Transverse colon (tissue), 4 donors: ENCODE measurements around the gene GRID2IP. TPM values are rescaled to one million over a fixed set of nuclear protein-coding genes. Genes with fewer than 3 reads are reported as not detected.

Experiments used
- DNase-seq: peaks from one replicate; pipeline ENCODE4 v3.0.0-alpha.2; 2019
- H3K27ac ChIP-seq, 4 donors: fragments of 200-600 bp; sonication (generic); 2 replicates each; pipeline ENCODE4 v1.5.1; 2016 to 2018; ENCODE audit warnings: inconsistent platforms in 4 of 4
- H3K27me3 ChIP-seq: fragments of 200-600 bp; sonication (generic); 2 replicates; pipeline ENCODE4 v1.5.1; 2017; ENCODE audit warnings: inconsistent platforms
- H3K36me3 ChIP-seq, 4 donors: fragments of 200-600 bp; sonication (generic); 2 replicates each; pipeline ENCODE4 v1.5.1; 2017 to 2019; ENCODE audit warnings: inconsistent platforms in 4 of 4
- H3K4me1 ChIP-seq, 4 donors: fragments of 200-600 bp; sonication (generic); 2 replicates each; pipeline ENCODE4 v1.5.1; 2017 to 2020; ENCODE audit warnings: inconsistent platforms in 4 of 4
- H3K4me3 ChIP-seq, 4 donors: fragments of 200-600 bp; sonication (generic); 1 replicate in 1 of 4; 2 replicates in 3 of 4; pipeline versions ENCODE4 v1.5.1 to v1.6.1; 2017 to 2019; ENCODE audit warnings: inconsistent platforms in 4 of 4
- H3K9me3 ChIP-seq, 2 donors: fragments of 200-600 bp; sonication (generic); 2 replicates each; pipeline ENCODE4 v1.5.1; 2017 to 2019; ENCODE audit warnings: inconsistent platforms in 2 of 2
- CTCF ChIP-seq, 5 experiments: fragments of 200-600 bp in 3 of 5; fragments of 450-650 bp in 2 of 5; sonication (generic) in 3 of 5; IDR thresholded peaks; 1 replicate in 2 of 5; 2 replicates in 3 of 5; pipeline ENCODE4 v1.5.1; 2016 to 2017; ENCODE audit warnings: antibody characterized with exemption in 5 of 5, inconsistent platforms in 3 of 5, mild to moderate bottlenecking in 2 of 5, moderate library complexity in 1 of 5
- EP300 ChIP-seq: sonication (generic); formaldehyde crosslinking; IDR thresholded peaks from one replicate; pipeline ENCODE4 v1.6.1; 2017; ENCODE audit warnings: antibody characterized with exemption, low read depth
- POLR2A ChIP-seq: fragments of 450-650 bp; IDR thresholded peaks from one replicate; pipeline ENCODE4 v1.6.1; 2016; ENCODE audit warnings: antibody characterized with exemption, mild to moderate bottlenecking, moderate library complexity
- POLR2AphosphoS5 ChIP-seq, 3 donors: sonication (generic); formaldehyde crosslinking; IDR thresholded peaks; one replicate each; pipeline ENCODE4 v1.6.1; 2016; ENCODE audit warnings: antibody characterized with exemption in 3 of 3
- WGBS, 2 donors: methylation state at CpG; one replicate each; pipeline ENCODE4 v1.1.5; 2018; ENCODE audit warnings: low coverage in 1 of 2; 5-methylcytosine and 5-hydroxymethylcytosine counted together
- in situ Hi-C, 4 donors: fragments of 200-750 bp; cut with MboI; loops; one replicate each; pipeline versions ENCODE4 v1.15.0 to v1.15.1; 2017; ENCODE audit warnings: low sequenced_read_pairs in 3 of 4, low pct_ligation_motif_present in 1 of 4, low pct_unique_long_range_greater_than_20kb in 1 of 4
- intact Hi-C: fragments of 100-400 bp; cut with DNase I; formaldehyde crosslinking; loops from one replicate; pipeline ENCODE4 v1.15.1; 2023; ENCODE audit warnings: low total_unique reads
- total RNA-seq, 4 donors: library from RNA; depleted of rRNA; stranded (reverse); fragments of >200 nt; gene quantifications; one replicate each; pipeline ENCODE4 v1.1.0, GENCODE V29; 2016

GRID2IP gene
- total RNA-seq, 4 donors from 2014 or later, result 0.20 to 1.1 (median 0.66) TPM

- WGBS, 2 donors, result 89% methylated on average over 6 of the region's 6 CpGs; no CpG with 5 or more reads in 1 of the 2 donors
- intact Hi-C loops, result no loop called here
- no peak overlapping the region for H3K4me3 ChIP-seq
Measured at GRCh38 chr7:6508539-6508938, 42.7 kb downstream of the GRID2IP start.

DNA sequence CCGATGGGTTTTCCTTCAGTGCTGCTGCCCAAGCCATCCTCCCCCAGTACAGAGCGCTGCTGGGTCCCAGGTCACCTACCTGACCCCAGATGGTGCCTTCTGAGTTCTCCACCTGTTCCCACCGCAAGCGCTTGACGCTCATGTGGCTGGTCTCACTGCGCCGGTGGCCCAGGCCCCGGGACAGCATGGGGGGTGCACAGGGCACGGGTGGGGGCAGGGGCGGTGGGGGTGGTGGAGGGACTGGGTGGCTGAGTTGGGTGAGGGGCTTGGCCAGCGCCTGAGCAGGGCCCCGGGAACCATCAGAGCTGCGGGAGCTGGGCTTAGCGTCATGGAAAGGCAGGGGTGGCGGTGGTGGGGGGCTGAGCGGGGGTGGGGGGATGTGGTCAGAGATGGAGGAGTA lies 43.4 kb downstream of the GRID2IP start:
- no peak overlapping the region for H3K27ac ChIP-seq
- H3K27me3 ChIP-seq, result no peaks in the 10 kb centered on the region
- DNase-seq, result no peak
- in situ Hi-C loops, result no loop called here
- 90% methylated on average over 16 of the region's 16 CpGs; no CpG with 5 or more reads in 1 of the 2 donors for WGBS, 2 donors
- H3K4me3 ChIP-seq, result no peak overlapping the region
- no peaks in the 10 kb centered on the region for H3K36me3 ChIP-seq
- no peaks in the 10 kb centered on the region for H3K9me3 ChIP-seq
- peaks cover 0 to 12% (median 10%) of the 10 kb centered on the region in 4 donors for H3K4me1 ChIP-seq
- TF ChIP-seq POLR2AphosphoS5 (IDR thresholded peaks at IDR 0.05) (no peak), CTCF (IDR thresholded peaks at IDR 0.05) (no peak), EP300 (no peak), POLR2A (no peak)
- intact Hi-C loops, result no loop called here

More at GRCh38 chr7:6508539-6508938, 42.7 kb downstream of the GRID2IP start:
- no peaks in the 10 kb centered on the region for H3K9me3 ChIP-seq
- no peaks in the 10 kb centered on the region for H3K27me3 ChIP-seq
- no peak for TF ChIP-seq CTCF (IDR thresholded peaks at IDR 0.05)
- peaks cover 0 to 7% (median 4%) of the 10 kb centered on the region in 4 donors for H3K4me1 ChIP-seq
- DNase-seq, result no peak
- H3K27ac ChIP-seq, result no peak overlapping the region
- no peaks in the 10 kb centered on the region for H3K36me3 ChIP-seq
- in situ Hi-C loops, result no loop called here

- in situ Hi-C loops, result no loop called here
- TF ChIP-seq CTCF (IDR thresholded peaks at IDR 0.05) (no peak), EP300 (no peak), POLR2A (no peak), POLR2AphosphoS5 (IDR thresholded peaks at IDR 0.05) (no peak)
Measured at GRCh38 chr7:6505685-6506559, 45.3 kb downstream of the GRID2IP start.

DNA sequence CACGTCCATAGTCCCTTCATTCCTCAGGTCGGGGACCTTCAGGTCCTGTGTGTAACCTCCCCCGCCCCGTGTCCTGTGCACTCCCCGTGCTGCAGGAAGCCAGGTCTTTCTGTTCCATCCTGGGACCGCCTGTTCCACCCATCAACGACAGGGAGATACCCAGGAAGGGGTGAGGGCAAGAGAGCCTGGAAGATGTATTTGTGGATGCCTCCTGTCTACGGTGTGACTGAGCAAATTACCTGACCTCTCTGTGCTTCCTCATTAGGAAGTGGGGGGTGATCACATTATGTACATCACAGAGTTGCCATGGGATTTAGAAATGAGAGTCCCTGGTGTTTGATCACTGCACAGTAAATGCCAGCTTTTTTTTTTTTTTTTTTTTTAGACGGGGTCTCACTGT lies 46.3 kb downstream of the GRID2IP start:
- TF ChIP-seq CTCF (IDR thresholded peaks at IDR 0.05) (no peak), POLR2AphosphoS5 (IDR thresholded peaks at IDR 0.05) (no peak), EP300 (no peak), POLR2A (no peak)
- Histone ChIP-seq H3K27me3 (no peaks in the 10 kb centered on the region), H3K36me3 (no peaks in the 10 kb centered on the region), H3K4me3 (peak overlapping the region; percentile 61 to 69 (median 64)), H3K9me3 (no peaks in the 10 kb centered on the region), H3K4me1 (peaks cover 0 to 17% (median 12%) of the 10 kb centered on the region in 4 donors), H3K27ac (peak overlapping the region; percentile 90 to 95 (median 92))
- intact Hi-C loops (no loop called here), in situ Hi-C loops (no loop called here)
- DNase-seq, result no peak
- 13 to 36% methylated on average over 3 to 9 of the region's 9 CpGs for WGBS, 2 donors

More at GRCh38 chr7:6505685-6506559, 45.3 kb downstream of the GRID2IP start:
- no peak overlapping the region for H3K27ac ChIP-seq
- DNase-seq, result no peak
- H3K4me1 ChIP-seq, result peaks cover 0 to 17% (median 12%) of the 10 kb centered on the region in 4 donors
- intact Hi-C loops, result no loop called here
- WGBS, 2 donors, result 77% methylated on average over 20 of the region's 20 CpGs; no CpG with 5 or more reads in 1 of the 2 donors
- no peaks in the 10 kb centered on the region for H3K36me3 ChIP-seq
- no peaks in the 10 kb centered on the region for H3K9me3 ChIP-seq
- H3K4me3 ChIP-seq, result no peak overlapping the region
- H3K27me3 ChIP-seq, result no peaks in the 10 kb centered on the region
